Measurements from ENCODE around the gene MTHFD1L. TPM values are rescaled to one million over a fixed set of nuclear protein-coding genes. Genes with fewer than 3 reads are reported as not detected.

MTHFD1L gene
- polyA plus RNA-seq, 3 donors: 0.25 to 1.3 (median 0.39) TPM

DNA sequence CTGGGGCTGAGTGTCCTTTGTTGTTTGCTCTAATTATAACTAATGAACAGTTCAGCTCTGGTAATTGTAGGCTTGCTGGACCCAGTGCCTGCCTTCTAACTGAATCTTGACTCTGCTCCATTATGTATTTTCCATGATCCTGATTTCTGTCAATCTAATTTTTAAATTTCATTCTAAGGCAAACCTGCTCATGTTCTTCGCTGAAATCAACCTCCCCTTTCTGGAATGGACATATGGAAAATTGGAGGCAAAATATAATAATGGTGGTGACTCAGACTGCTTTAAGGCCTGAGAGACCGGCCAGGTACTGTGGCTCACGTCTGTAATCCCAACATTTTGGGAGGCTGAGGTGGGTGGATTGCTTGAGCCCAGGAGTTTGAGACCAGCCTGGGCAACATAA lies 191.6 kb downstream of the MTHFD1L start:
- no peaks in the 10 kb centered on the region for H3K36me3 ChIP-seq (replicated peaks in 1 of 2; ENCODE audit: control insufficient read depth in 1 of 2, insufficient read depth in 2 of 2, low read length in 2 of 2)
- no peak overlapping the region for H3K9ac ChIP-seq (ENCODE audit: insufficient read depth, low read length, poor library complexity, severe bottlenecking)
- Mint-ChIP-seq H3K27ac (peak overlapping the region in 2 of 7 donors; percentile 27 to 51), H3K4me3 (no peak overlapping the region), H3K27me3 (ENCODE audit: low read depth in 3 of 3) (peaks cover 0 to 1% (median 0%) of the 10 kb centered on the region in 3 donors), H3K9me3 (peaks cover 0 to 1% (median 0%) of the 10 kb centered on the region in 7 donors), H3K4me1 (peaks cover 17% of the 10 kb centered on the region), H3K36me3 (peaks cover 0 to 3% of the 10 kb centered on the region in 2 donors)
- no peak overlapping the region for H2AFZ ChIP-seq (ENCODE audit: insufficient read depth, low read depth, low read length, poor library complexity, severe bottlenecking)
- no peaks in the 10 kb centered on the region for H3K79me2 ChIP-seq (ENCODE audit: insufficient read depth, low read length)
- no peak overlapping the region for H3K4me2 ChIP-seq (replicated peaks; ENCODE audit: extremely low read depth, low read length, poor library complexity, severe bottlenecking)
- H3K4me3 ChIP-seq (replicated peaks in 1 of 3; ENCODE audit: low read depth in 2 of 3, low read length in 3 of 3): no peak overlapping the region
- no peaks in the 10 kb centered on the region for H3K27me3 ChIP-seq (ENCODE audit: control insufficient read depth in 2 of 2, insufficient read depth in 2 of 2, low read length in 2 of 2)
- no peaks in the 10 kb centered on the region for H4K20me1 ChIP-seq (ENCODE audit: insufficient read depth, low read length)
- H3K4me1 ChIP-seq (ENCODE audit: control insufficient read depth in 1 of 2, insufficient read depth in 2 of 2, low read length in 2 of 2): peaks cover 14% of the 10 kb centered on the region in 2 donors
- H3K27ac ChIP-seq (ENCODE audit: low read depth in 1 of 2, low read length in 2 of 2): no peak overlapping the region
- intact Hi-C loops (cut with micrococcal nuclease): no loop called here
- no peaks in the 10 kb centered on the region for H3K9me3 ChIP-seq (replicated peaks in 1 of 2; ENCODE audit: control insufficient read depth in 1 of 2, insufficient read depth in 1 of 2, low read length in 2 of 2)
- no peak for DNase-seq
- TF ChIP-seq, protein P1, sequence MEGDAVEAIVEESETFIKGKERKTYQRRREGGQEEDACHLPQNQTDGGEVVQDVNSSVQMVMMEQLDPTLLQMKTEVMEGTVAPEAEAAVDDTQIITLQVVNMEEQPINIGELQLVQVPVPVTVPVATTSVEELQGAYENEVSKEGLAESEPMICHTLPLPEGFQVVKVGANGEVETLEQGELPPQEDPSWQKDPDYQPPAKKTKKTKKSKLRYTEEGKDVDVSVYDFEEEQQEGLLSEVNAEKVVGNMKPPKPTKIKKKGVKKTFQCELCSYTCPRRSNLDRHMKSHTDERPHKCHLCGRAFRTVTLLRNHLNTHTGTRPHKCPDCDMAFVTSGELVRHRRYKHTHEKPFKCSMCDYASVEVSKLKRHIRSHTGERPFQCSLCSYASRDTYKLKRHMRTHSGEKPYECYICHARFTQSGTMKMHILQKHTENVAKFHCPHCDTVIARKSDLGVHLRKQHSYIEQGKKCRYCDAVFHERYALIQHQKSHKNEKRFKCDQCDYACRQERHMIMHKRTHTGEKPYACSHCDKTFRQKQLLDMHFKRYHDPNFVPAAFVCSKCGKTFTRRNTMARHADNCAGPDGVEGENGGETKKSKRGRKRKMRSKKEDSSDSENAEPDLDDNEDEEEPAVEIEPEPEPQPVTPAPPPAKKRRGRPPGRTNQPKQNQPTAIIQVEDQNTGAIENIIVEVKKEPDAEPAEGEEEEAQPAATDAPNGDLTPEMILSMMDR (IDR thresholded peaks at IDR 0.05): no peak
- no CpG with 5 or more reads among the region's 3 CpGs for WGBS (ENCODE audit: insufficient coverage)

DNA sequence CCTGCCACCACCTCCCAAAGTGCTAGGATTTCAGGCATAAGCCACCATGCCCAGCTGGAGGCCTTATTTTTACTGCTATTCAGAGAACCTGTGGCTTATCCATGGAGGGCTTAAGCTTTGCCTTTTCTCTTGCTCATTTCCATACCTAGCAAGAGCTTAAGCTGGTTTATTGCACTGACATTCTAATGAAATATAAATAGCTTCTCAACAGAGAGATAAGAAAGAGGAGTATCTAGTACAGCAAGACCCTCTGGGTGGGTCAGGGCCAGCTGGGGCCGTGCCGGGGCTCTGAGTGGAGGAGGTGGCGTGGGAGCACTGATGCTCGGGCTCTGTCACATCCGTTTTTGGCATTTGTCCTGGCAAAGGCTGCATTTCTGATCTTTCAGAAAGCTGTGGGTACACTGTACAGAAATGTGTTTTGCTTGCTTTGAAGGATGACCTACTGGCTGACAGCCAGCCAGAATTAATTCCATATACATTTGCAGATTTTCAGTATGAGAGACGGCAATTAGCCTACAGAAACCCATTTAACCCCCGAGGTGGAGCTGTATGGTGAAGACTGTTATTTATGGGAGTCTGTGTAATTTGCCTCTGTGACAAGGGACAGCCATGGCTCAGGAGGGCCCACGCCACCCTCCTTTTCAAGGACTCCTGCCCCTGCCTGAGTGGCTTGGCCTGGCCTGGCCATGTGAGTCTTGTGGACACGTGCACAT lies 192.7 kb downstream of the MTHFD1L start:
- H3K36me3 Mint-ChIP-seq: peaks cover 0 to 3% of the 10 kb centered on the region in 2 donors
- H3K27ac Mint-ChIP-seq: no peak overlapping the region
- WGBS (ENCODE audit: insufficient coverage): 94% methylated on average over 5 of the region's 9 CpGs

More for the DNA sequence above, 192.7 kb downstream of the MTHFD1L start:
- H3K9me3 ChIP-seq (replicated peaks in 1 of 2; ENCODE audit: control insufficient read depth in 1 of 2, insufficient read depth in 1 of 2, low read length in 2 of 2): no peaks in the 10 kb centered on the region
- Mint-ChIP-seq H3K4me3 (no peak overlapping the region), H3K9me3 (peaks cover 0 to 1% (median 0%) of the 10 kb centered on the region in 7 donors), H3K27me3 (ENCODE audit: low read depth in 3 of 3) (peaks cover 0 to 1% (median 0%) of the 10 kb centered on the region in 3 donors), H3K4me1 (peaks cover 17% of the 10 kb centered on the region)
- no peak overlapping the region for H3K4me2 ChIP-seq (replicated peaks; ENCODE audit: extremely low read depth, low read length, poor library complexity, severe bottlenecking)
- H3K27me3 ChIP-seq (ENCODE audit: control insufficient read depth in 2 of 2, insufficient read depth in 2 of 2, low read length in 2 of 2): no peaks in the 10 kb centered on the region
- no peaks in the 10 kb centered on the region for H4K20me1 ChIP-seq (ENCODE audit: insufficient read depth, low read length)
- no peaks in the 10 kb centered on the region for H3K36me3 ChIP-seq (replicated peaks in 1 of 2; ENCODE audit: control insufficient read depth in 1 of 2, insufficient read depth in 2 of 2, low read length in 2 of 2)
- no peak for DNase-seq
- peaks cover 14% of the 10 kb centered on the region in 2 donors for H3K4me1 ChIP-seq (ENCODE audit: control insufficient read depth in 1 of 2, insufficient read depth in 2 of 2, low read length in 2 of 2)
- TF ChIP-seq, protein P1 (IDR thresholded peaks at IDR 0.05): no peak
- no peak overlapping the region for H3K9ac ChIP-seq (ENCODE audit: insufficient read depth, low read length, poor library complexity, severe bottlenecking)
- no peak overlapping the region for H3K27ac ChIP-seq (ENCODE audit: low read depth in 1 of 2, low read length in 2 of 2)
- H2AFZ ChIP-seq (ENCODE audit: insufficient read depth, low read depth, low read length, poor library complexity, severe bottlenecking): no peak overlapping the region
- intact Hi-C loops (cut with micrococcal nuclease): no loop called here
- no peaks in the 10 kb centered on the region for H3K79me2 ChIP-seq (ENCODE audit: insufficient read depth, low read length)
- H3K4me3 ChIP-seq (replicated peaks in 1 of 3; ENCODE audit: low read depth in 2 of 3, low read length in 3 of 3): no peak overlapping the region

Data from CD14-positive monocyte (primary cell).